NT2/D1 (cell line): Measurements from ENCODE around the gene STK17A.

Experiments
- SUZ12 ChIP-seq: IDR thresholded peaks from 2 replicates; pipeline ENCODE4 v1.6.1; 2011; ENCODE audit not compliant: insufficient read length, insufficient read depth; ENCODE audit errors: extremely low read depth
- YY1 ChIP-seq: IDR thresholded peaks from 2 replicates; pipeline ENCODE4 v1.6.1; 2011; ENCODE audit not compliant: insufficient read length, insufficient read depth
- ZNF274 ChIP-seq: IDR thresholded peaks from 2 replicates; pipeline ENCODE4 v1.6.1; 2011; ENCODE audit warnings: mild to moderate bottlenecking, low read depth, low read length

DNA sequence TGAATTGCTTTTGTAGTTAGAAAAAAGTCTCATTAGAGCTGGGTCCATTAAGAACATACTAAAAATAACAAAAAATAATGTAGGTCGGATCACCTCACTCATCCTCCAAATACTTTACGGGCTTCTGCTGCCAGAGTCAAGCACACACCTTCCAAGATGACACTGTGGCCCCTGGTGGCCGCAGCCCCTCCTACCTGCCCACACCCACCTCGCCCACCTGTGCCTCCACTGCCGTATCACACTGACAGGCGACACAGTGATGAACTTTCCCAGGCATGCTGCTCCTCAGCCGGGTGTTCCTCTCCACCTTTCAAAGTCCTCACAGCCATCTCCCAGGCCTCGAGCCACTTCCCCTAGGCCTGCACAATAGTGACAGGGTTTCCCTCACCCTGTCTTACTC, 60.9 kb downstream of the STK17A start:
- TF ChIP-seq SUZ12 = no peak
- no peak for TF ChIP-seq YY1
- no peak for TF ChIP-seq ZNF274
